NCI-H146 treated with DMSO at 0.1 percent for 48 hours (cell line): Measurements from ENCODE around the gene NUP214.
A peak's percentile ranks its signal among the peaks of the same experiment; 100 is the strongest.

ENCODE experiments used
- DNase-seq: peaks from one replicate; lab custom pipeline; 2025; ENCODE audit not compliant: unreplicated experiment; lab: John Stamatoyannopoulos, UW

Gene NUP214

DNA sequence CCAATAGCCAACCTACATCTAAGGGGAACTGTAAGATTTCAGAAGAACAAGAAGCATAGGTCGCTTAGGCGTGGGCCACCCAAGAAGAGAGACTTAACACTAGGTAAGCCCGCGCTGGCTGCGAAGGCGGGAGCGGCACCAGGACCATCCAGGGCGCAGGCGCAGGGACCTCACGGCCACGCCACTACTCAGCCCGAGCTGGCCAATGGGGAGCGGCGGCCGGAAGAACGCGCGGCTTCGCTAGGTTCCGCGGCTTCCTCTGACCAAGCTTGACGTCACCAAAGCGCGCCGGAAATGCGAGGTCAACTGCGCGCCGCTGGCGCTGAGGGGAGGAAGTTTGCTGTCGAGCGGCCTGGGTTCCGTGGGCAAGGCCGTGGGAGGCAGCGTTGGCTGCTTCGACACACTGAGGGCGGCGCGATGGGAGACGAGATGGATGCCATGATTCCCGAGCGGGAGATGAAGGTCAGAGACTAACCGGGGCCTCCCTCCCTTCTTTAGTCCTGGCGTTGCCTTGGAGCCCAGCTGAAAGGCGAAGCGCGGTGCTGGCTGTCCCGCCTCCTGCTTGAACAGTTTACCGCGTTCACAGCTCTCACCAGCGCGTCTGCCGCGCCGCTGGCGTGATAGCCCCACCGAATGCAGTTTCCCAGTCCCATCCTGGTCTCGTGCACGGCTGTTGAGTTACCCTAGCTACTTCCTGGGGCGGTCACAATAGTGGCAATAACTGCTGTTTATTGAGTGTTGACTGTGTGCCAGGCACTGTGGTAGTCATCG, at the start of gene NUP214:
Gene NUP214, plus strand, starts transcription at position 299 of the 771 bp plus-strand sequence. Its CDS starts 119 bp downstream, at position 418.
- peak; percentile 86 for DNase-seq

DNA sequence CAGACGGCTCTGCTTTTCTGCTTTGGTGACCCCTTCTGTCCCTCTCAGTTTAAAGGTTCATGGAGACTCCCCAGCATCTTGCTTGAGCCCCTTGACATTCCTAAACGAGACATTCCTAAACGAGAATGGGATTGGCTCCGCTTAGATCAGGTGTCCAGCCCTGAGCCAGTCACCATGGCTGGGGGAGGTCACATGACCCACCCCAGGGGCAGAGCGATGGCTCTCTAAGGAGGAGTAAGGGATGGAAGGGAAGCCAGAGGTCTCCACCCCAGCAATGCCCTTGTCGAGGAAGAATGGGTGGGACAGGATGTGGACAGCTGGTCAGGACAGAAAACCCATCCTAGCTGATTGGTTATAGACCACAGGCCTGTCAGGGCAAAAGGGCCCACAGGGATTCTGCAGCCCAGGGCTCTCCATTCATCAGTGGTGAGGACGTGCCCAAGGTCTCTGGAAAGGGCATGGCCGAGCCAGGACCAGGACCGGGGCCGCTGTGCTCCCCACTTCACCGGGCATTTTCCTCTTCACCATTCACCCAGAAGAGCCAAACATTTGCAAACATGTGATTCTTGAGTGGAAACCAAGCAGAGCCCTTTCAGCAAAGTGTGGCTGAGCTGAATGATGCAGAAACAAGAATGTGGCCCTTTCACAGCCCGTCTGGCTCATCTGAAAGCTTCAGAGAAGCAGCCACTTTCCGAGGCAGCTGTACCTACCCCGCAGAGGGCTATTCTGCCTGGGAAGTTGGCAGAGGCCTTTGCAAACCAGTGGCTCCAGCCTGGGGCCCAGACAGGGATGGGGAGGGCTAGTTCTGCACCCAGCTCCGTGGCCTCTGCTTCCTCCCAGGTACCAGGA, 48.8 kb upstream of the NUP214 start:
- DNase-seq: no peak

DNA sequence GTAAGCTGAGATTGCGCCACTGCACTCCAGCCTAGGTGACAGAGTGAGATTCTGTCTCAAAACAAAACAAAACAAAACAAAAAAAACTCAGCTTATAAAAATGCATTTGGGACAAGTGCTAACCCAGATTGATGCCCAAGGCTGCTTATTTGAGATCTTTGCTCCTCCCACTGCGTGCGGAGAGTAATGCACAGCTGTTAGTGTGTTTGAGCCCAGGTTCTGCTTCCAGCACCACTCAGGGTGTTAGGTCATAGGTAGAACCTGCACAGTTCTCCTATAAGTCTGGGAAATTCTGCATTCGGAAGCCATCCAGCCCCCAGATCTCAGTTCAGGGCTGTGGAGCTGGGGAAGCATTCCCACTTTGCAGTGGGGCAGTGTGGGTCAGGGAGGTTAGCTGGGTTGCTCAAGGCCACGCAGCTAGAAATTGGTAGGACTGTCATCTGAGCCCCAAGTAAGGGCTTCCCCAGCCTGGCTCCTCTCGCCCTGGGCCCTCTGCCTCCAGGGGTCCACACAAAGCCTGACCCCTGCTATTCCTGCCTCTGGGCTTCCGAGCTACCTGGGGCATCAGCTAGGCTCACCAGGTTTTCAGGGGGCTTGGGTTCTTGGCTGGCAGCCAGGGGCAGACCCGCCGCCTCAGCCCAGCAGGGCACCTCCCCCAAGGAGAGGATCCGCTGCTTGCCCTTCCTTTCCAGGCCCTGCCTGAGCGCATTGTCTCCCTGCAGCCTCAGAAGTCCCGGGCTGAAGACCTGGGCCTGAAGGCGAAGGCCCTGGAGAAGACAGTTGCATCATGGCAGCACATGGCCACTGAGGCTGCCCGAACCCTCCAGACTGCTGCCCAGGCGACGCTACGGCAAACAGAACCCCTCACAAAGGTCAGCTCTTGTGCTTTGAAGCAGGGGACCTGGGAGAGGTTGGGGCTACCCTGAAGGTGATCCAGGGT, 46.7 kb upstream of the NUP214 start:
- DNase-seq: no peak

DNA sequence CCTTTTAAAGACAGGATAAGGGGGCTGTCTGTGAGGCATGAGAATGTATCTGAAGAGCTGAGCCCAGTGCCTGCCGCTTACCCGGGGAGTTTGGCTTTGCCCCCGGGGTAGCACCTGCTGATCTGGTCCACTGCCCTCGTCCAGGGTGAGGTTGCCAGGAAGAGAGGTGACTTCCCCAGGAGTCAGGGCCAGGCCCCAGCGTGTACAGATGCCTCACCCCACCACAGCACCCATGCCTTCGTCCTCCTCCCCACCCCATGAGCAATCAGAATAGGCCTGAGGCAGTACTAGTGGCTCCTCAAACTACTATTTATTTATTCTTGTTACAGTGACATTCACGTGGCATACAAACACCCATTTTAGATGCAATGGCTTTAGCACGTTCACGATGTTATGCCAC, 44.8 kb upstream of the NUP214 start:
- DNase-seq: no peak

DNA sequence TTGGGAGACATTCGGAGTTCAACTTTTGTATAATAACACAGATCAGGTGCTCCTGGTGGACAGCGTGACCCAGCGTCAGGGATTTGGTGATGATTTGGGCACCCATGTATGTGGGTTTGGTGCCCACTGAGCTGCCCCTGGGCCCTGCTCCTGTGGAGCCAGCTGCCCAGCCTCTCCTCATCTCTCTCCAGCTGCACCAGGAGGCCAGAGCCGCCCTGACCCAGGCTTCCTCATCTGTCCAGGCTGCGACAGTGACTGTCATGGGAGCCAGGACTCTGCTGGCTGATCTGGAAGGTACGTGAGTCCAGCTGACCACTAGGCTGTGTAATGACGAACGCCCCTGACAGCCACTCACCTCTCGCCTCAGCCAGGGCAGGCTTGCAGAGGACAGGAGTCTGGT, 43.5 kb upstream of the NUP214 start:
- no peak for DNase-seq

DNA sequence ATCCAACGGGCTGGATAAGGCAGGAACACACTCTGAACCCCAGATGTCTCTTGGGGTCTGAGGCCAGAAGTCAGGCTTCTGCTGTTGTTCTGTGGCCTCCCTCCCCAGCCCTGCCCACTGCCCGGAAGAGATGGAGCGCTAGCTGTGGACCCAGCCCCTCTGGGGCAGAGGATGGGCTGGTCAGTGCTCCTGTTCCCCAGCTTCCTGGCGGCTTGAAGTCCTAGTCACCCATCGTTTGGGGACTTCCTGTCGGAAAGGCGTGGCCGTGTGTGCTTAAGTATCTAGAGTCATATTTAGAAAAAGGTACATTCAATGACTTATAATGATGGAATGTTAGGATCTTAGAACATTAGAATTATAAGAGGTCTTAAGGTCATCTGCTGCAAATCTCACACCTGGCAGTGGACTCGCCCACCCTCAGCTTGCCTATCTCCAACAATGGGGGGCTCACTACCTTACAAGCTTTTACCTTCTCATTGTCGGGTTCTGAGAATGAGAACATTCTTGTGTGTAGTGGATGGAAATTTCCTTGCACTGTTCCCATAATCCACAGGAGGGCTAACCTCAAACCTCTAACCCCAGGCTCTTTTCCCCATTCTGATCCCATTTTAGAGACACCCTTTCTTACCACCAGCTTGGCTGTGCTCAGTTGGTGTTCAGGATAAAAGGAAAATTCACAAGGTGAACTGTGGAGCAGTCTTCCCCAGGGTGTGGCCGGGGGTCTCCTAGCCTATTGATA, 42.4 kb upstream of the NUP214 start:
- no peak for DNase-seq

DNA sequence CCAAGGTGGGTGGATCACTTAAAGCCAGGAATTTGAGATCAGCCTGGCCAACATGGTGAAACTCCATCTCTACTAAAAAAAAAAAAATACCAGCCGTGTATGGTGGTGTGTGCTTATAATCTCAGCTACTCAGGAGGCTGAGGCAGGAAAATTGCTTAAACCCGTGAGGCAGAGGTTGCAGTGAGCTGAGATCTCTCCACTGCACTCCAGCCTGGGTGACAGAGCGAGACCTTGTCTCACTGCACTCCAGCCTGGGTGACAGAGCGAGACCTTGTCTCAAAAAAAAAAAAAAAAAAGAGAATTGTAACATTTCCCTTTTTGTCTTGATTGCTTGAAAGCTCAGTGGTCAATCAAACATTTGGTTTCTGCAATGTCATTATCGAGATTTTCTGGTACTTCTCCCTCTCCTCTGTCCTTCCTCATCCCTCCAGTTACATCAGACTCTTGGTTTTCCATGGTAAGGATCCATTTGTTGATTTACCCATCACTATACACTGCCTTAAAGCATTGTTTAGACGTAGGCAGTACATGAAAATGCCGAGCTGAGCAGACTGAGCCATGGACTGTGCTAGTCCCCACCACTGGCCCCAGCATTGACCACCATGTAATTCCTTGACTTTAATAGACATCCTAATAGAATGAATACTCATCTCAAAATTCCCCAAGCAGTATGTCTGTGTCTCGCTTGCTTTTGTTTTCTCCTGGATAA, 40.6 kb upstream of the NUP214 start:
- no peak for DNase-seq

DNA sequence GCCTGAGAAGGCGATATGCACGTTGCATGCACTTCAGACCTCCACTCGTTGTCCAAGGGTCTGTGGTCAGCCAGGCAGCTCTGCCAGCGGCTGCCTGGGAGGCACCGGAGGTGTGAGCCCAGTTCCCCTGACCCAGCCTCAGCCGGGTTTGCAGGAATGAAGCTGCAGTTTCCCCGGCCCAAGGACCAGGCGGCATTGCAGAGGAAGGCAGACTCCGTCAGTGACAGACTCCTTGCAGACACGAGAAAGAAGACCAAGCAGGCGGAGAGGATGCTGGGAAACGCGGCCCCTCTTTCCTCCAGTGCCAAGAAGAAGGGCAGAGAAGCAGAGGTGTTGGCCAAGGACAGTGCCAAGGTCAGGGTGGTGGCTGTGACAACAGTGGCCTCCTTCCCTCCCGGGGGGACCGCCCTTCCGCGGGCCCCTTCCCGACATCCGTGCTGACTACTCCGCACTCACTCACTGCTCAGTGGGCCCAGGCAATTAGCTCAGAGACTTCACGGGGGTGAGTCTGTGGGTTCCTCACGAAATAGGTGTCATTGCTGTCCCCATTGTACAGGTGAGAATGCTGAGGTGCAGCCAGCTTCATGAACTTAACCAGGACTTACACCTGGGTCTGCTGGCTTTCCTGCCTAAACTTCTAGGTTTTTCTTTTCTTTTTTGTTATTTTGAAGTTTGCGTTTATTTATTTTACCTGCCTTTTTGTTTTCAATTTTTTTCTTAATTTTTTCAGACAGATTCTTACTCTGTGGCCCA, 39.8 kb upstream of the NUP214 start:
- no peak for DNase-seq

DNA sequence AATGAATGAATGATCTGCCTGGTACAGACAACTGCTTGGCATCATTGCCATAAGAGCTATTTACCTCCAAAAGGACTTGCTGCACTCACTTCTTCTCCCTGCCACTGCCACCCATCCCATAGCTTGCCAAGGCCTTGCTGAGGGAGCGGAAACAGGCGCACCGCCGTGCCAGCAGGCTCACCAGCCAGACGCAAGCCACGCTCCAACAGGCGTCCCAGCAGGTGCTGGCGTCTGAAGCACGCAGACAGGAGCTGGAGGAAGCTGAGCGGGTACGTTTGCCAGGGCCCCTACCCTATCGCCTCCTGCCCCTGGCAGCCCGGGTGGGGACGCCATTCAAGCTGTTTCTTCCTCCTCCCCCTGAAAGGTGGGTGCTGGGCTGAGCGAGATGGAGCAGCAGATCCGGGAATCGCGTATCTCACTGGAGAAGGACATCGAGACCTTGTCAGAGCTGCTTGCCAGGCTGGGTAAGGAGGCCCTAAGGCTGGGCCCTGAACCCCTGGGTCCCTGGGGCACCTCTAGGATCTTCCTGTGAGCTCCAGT, 38.0 kb upstream of the NUP214 start:
- DNase-seq: no peak

DNA sequence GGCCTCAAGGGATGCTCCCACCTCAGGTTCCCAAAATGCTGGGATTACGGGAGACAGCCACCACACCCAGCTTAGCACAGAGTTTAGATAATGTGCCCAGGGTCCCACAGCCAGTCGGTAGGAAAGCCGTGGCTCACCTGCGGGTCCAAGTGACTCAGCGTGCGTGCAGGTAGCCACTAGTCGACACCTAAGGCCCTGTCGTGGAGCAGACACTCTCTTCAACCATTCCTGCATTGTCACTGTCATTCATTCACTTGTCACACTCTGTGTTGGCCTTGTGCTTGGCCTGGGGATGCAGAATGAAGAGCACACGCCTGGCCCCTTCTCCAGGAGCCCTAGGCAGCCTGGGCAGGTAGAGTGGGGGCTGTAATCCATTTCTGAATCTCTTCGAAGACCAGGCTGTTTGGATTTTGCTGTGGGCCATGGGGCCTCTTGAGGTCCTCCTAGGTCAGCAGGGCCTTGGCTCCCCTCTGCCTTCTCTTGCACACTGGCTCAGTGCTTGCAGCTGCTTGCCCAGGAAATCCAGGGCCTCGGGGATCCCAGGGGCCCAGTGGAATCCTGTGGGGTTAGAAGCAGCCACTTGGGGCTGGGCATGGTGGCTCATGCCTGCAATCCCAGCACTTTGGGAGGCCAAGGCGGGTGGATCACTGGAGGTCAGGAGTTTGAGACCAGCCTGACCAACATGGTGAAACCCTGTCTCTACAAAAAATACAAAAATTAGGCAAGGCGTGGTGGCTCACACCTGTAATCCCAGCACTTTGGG, 35.2 kb upstream of the NUP214 start:
- no peak for DNase-seq

DNA sequence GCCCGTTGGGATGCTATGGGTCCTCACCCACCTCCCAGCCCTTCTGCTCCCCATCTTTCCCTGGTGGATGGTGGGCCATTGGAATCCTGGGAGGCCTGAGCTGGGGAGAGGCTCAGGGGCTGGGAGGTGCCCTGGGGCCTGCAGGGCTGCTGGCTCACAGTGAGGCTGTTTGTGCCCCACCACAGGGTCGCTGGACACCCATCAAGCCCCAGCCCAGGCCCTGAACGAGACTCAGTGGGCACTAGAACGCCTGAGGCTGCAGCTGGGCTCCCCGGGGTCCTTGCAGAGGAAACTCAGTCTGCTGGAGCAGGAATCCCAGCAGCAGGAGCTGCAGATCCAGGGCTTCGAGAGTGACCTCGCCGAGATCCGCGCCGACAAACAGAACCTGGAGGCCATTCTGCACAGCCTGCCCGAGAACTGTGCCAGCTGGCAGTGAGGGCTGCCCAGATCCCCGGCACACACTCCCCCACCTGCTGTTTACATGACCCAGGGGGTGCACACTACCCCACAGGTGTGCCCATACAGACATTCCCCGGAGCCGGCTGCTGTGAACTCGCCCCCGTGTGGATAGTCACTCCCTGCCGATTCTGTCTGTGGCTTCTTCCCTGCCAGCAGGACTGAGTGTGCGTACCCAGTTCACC, 33.9 kb upstream of the NUP214 start:
- DNase-seq: no peak

DNA sequence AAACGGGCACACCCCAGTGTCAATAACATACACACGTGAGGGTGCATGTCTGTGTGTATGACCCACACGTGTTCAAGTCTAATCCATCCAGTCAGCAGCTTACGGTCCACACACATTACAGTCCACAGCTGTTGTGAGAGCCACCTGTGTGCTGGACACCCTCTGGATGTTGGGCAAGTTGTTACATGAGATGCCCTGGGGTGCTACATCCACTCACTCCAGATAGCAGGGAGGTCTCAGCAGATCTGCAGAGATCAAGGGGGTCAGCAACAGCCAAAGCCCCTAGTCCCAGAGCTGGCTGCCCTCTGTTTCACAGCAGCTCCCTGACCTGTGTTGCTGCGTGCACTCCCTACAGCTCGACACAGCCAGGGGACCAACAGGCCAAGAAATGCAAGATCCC, 33.4 kb upstream of the NUP214 start:
- no peak for DNase-seq

DNA sequence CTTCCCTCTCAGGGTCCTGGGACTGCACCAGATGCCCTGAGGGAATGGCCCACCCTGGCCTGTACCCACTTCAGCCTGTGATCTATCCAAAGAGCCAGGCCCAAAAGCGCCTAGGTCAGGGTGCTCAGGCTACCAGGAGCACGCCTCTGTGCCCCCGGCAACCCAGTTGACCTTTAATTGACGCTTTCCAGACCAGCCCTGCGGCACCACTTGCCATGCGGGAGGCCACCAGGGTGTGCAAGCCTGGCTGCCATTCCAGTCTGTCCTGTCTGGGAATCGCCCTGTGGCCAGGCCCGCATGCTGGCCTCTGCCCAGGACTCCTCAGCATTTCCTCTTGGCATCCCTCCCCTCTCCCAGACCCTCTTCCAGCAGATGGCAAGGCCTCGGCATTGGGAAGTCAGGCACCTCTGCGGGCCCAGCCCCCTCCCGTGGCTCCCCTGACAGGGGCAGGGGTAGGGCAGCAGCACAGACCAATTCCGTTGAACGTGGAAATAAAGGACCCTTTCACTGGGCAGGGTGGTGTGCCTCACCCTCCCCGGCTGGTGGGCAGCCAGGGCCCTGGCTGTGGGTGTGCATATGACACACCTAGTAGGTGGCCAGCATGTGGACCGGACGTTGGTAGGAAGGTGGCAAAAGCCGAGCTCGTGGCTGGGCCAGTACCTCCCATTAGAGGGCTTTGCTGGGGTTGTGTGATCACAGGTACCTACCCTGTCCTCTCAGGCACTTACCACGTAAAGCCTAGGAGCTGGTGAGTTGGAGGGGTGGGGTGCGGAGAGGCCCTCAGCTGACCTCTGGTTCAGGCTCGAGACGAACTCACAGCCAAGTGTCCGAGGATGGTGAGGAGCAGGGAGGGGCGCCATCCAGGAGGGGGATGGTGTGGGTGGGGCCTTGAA, 32.6 kb upstream of the NUP214 start:
- DNase-seq: no peak

DNA sequence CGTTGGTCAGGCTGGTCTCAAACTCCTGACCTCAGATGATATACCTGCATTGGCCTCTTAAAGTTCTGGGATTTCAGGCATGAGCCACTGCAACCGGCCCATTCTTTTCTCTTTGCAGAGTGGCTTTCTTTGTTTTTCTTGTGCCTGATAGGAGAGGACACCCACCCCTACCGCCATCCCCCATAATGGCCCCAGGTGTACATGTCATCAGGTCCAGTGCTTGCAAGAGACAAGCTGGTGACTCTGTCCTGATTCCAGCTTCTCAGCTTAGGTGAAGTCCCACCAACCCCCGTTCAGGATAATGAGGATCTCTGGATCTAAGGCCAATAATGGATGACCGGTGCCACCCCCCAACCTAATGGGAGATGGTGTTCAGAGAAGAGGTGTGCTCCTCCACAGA, 31.4 kb upstream of the NUP214 start:
- no peak for DNase-seq

DNA sequence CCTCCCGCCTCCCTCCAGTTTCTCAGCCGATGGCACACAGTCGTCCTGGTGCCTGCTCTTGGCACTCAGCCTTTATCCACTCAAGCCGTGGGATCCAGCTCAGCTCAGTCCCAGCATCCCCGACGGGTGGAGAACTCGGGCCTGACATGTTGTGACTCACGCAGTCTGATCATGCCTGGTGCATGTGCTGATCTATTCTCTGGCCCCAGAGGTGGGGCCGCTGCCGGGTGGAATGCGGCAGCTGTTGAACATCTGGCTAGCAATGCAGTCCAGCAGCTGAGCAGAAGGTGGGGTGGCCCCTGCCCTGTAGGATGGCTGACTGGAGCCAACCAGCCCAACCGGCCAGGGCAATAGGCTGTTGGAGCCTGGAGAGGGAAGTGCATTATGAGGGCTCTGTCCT, 30.8 kb upstream of the NUP214 start:
- no peak for DNase-seq

DNA sequence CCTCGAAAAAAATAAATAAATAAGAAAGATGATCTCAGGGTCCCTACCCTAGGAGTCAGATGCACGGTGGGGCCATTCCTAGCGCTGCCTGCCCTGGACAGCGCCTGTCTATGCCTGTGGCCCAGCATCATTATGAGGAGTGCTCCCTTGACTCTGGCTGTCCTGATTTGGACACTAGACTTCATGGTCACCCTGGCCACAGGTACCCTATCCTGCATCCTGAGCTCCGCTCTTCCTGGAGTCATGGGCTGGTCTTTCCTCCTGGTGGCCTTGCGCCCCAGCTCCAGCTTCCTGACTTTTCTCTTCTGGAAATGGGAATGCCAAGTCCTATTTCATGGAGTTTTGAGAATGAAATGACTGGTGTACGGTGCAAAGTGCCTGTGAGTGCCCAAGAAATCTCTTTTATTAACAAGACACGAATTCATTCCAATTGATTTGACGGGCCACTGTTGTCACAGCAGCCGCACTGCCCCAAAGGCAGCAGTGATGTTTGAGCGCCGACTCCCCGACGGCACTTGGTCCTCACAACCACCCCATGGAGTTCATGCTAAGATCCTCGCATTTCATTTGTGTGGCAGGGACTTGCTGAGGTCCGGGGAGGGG, 29.6 kb upstream of the NUP214 start:
- DNase-seq: no peak
